HG03558 (cell line): ENCODE results near the gene DMRTB1.

Experiments used
- ATAC-seq: cut with Tn5 transposase; IDR thresholded peaks from one replicate; pipeline ENCODE4 v1.9.1; 2021; ENCODE audit warnings: moderate number of reproducible peaks; ENCODE audit not compliant: unreplicated experiment; ENCODE audit errors: extremely low read depth

Gene DMRTB1

DNA sequence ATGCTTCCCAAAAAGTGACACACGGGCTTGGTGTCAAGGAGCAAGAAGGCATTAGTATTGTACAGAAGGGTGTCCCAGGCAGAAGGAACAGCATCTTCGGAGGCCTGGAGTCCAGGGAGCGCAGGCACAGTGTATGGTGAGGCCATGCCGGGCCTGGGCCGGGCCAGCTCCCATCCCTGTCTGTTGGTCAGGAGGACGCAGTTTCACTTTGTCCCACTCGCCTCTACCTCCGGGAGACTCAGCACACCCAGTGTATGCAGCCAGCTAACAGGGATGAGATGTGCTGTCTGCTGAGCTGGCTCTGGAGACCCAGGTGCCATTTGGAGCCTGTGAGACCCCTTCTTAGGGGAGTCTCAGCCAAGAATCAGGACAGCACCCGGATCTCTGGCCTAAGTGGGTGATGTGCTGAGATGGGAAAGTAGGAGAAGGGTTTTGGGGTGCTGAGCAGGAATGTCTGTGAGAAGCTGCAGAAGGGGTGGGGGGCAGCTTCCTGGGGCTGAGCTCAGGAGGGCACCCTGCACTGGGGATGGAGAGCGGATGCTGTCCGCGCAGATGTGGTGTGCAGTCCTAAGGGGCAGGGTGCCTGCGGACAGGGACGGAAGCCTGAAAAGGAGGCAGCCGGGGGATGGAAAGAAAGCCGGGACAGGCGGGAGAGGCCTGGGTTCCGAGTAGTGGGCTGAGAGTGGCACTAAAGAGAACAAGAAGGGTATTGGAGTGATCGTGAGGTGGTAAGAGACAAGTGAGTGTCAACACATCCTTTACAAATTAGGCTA is 25.7 kb downstream of the DMRTB1 start:
- no peak for ATAC-seq

DNA sequence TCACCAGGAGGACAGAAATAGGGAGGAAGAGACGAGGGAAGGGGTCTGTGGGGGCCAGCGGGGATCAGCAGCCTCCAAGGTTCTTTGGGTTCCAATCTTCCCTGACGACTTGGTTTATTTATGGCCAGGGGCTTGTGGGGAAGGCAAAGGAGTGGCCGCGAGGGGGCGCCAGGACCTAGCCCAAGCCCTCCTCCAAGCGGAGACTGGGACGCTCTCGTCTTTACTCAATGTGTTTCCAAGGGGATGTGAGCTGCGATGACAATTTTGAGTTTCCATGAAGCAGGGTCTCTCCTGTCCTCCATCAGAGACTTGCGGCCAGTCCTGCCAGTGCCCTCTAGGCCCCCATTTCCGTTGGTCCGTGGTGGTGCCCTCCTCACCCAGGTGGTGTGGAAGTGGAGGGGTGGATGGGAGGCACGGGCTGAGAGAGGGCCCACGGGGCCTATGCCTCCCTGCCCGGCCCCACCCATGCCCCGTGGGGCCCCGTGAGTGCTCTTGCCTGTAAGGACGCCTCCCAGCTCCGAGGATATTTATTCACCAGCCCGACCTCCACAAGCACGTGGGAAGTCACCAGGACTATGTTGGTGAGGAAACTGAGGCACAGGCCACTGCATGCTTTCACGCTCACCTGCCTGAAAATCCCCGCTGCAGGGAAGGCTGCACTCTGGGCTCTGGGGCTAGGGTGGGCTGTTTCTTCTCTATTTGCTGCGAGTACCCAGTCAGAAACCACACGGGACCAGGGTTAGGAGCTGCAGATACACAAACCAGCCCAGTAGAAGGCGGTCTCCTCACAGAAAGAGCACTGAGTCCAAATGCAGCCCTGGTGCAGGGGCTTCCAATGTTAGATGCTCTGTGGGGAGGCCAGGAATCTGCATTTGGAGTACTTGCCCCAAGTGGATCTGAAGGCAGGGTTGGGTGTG is 26.5 kb downstream of the DMRTB1 start:
- no peak for ATAC-seq

- ATAC-seq: no peak
Measured at GRCh38 chr1:53486395-53487026, 27.3 kb downstream of the DMRTB1 start.

DNA sequence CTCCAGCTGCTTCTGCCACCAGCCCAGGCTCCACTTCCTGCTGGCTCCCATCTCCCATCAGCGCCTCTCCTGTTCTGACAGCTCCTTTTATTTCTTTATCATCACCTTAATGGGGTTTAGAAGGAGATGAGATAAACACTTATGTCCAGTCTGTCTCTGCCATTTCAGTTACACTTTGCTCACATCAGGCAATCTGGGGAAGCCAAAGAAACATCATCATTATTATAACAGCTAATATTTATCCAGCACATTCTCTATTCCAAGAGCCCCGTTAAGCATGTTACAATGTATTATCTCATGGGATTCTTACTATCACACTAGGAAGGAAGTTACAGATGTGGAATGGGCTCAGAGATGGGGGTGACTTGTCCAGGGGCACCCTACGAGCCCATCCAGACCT is 31.2 kb downstream of the DMRTB1 start:
- no peak for ATAC-seq

DNA sequence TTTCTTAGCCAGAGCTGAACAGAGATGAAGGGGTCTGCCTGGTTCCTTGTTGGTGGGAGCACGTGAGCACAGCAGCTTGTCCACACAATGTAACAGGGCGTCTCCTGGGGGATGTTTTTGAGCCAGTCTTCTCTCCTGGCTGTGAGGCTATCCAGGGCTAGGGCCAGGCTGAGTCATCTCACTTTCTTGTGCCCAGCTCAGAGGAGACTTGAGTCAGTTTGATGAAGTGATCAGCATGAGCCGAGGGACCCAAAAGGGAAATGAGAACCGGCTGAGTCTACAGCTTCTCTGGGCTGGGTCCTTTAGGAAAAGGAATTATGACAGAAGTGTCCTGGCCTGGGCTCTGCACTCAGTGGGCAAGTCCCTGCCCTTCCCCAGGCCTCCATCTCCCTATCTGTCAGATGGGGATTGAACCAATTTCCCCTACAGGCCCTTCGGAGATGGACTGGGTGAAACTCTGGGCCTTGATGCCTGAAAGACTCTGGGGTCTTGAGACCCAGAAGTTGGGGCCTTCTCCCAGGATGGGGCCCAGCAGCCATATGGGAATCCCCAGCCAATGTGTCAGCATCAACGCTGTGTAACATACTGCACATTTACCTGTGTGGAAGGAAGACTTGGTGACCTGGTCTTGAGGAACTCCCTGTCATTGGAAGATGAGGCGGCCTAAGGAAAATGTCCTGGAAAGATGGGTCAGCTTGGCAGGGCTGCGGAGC is 36.6 kb downstream of the DMRTB1 start:
- no peak for ATAC-seq

DNA sequence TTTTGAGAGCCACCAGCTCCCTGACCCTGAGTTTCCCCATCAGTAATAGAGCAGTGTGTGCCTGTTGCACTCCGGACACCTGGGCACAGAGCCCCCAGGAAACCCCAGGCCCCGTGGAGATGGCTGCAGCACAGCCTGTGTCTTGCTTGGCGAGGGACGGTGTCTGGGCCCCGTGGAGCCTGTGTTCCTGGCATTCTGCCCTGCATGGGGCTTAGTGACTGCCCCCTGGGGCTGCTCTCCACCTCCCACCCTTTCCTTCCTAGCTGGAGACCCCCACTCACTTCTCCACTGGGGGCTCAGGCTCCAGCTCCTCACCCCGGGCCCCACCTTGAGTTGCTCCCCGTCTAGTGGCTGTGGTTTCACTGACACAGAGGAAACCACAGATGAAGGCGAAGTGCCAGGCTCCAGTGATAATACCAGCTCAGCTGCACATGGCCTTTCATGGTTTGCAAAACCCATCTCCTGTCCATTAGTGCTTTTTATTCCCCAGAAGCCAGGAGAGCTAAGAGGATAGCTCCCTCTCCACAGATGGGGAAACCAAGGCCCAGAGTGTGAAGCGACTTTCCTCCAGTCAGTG is 39.4 kb downstream of the DMRTB1 start:
- no peak for ATAC-seq

DNA sequence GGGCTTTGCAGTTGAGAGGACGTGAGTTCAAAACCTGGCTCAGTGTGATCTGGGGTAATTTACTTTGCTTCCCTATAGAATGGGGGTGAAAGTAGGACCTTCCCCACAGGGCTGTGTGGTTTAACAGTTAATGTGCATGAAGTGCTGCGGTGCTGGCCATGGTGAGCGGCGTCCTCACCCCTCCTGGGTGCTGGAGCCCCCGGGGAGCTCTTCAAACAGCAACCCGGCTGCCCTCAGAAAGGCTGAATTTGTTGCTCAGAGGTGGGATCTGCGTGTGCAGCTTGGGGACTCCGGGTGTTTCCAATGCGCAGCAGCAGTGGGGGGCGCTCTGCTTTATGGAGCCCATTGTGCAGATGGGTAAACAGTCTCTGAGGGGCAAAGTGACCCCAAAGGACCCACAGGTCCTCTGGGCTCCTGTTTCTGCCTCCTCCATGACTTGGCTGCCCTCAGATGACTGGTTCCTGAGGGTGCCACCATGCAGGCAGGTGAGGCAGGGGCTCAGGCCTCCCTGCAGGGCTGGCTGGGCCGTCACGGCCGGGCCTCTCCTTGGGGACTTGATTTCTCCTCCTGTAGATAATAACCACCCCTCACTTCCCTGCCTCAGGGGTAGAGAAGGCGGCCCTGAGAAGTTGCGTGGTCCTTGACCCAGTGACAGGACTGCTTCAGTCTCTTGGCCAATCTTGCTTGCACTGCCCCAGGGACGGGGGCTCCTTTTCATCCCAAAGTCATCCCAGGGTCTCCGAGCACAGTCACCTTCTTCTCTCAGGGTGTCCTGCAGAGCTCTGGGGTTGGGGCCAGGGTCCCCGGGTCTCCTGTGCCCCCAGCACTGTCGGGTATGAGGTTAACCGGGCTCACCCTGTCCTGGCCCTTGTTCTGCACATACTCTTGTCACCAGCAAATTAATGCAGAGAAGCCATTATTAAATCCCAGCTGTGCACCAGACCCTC is 40.3 kb downstream of the DMRTB1 start:
- ATAC-seq: no peak

GRCh38 chr1:53500204-53501064 is 41.2 kb downstream of the DMRTB1 start:
- ATAC-seq: no peak

DNA sequence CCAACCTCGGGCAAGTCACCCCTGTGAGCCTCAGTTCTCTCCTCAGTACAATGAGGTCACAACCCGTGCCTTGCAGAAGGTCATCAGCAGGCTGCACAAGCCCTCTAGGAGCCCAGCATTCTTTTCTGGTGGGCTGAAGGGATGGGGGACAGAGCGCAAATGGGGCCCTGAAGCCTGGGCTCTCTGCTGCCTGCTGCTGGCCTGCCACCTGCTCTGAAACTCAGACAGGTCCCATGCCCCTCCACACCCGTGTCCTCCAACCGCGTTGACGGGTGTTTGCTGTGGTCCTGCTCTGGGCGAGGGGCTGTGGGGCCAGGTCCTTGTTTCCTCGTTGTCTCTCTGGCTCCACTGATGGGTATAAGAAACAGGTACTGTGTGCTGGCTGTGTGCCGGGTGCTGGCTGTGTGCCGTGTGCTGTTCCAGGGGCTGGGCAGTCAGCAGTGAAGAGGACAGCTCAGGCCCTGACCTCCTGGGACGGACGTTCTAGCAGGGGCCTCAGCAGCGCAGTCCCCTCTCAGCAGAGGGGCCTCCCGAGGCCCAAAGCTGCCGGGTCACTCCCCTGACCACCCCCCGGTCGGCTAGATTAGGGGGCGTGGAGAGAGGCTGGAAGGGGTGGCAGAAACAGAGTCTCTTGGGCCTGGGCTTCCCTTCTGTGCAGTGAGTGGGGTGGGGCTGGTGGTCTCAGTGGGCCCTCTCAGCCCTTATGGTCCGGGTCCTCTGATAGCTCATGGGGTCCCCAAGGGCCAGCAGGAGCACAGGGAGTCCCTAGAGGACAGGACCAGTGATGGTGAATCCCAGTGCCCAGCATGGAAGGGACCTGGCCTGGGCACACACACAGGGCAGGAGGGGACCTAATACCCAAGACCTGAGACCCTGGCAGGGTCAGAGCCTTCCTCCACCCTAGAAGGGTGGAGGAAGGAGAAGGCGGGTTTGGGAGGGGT is 42.1 kb downstream of the DMRTB1 start:
- no peak for ATAC-seq

- ATAC-seq: no peak
Measured at GRCh38 chr1:53502641-53503432, 43.6 kb downstream of the DMRTB1 start.

DNA sequence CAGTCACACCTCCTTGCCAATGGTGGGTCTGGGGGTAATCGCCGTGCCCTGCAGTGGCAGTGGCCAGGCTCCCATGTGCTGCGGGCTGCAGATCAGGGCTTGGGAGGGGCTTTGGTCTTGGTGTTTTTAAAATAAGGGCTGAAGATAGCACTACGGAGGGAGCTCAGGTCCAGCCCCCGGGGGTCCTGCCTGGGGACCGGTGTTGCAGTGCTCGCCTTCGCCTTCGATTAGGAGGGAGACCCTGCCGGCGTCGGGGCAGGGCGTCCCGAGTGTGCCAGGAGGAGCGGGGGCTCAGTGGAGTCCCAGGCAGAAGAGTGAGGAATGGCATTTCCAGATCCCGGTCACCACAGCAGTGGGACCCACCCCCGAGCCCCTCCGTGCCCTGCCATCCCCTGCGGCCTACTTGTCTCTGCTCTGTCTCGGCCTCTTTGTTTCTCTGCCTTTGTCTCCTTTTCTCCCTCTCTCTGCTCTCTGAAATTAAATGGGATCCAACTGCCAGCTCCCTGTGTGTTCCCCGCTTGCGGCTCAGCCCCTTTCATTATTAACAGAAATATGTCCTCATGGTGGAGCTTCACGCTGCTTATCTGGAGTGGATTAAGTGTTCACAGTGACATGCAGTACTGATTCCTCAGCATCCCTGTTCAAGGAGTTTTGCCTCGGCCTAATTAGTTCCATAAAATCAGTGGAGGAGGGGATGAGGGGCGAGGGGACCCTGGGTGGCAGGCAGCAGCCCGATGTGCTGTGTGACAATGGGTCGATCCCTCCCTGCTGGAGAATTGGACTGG is 44.4 kb downstream of the DMRTB1 start:
- ATAC-seq: no peak

DNA sequence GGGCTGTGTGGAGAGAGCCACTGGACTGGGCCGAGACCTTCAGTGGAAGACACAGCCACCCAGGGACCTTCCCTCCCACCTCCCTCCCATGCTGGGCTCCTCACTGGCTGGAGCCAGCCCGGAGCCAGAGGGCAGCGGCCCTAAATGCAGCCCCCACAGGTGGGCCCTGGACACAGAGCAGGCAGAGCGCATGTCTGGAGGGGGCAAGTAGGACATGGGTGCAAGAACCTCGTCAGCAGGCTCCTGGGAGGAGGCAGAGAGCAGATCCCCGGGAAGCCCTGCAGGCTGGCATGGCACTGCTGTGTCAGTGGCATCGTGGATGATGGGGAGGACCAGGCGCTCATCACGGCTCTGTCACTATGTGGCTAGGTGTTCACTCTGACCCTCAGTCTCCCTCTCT is 45.7 kb downstream of the DMRTB1 start:
- no peak for ATAC-seq

- ATAC-seq: no peak
Measured at GRCh38 chr1:53505401-53505800, 46.2 kb downstream of the DMRTB1 start.

GRCh38 chr1:53505891-53506290 is 46.7 kb downstream of the DMRTB1 start:
- no peak for ATAC-seq

DNA sequence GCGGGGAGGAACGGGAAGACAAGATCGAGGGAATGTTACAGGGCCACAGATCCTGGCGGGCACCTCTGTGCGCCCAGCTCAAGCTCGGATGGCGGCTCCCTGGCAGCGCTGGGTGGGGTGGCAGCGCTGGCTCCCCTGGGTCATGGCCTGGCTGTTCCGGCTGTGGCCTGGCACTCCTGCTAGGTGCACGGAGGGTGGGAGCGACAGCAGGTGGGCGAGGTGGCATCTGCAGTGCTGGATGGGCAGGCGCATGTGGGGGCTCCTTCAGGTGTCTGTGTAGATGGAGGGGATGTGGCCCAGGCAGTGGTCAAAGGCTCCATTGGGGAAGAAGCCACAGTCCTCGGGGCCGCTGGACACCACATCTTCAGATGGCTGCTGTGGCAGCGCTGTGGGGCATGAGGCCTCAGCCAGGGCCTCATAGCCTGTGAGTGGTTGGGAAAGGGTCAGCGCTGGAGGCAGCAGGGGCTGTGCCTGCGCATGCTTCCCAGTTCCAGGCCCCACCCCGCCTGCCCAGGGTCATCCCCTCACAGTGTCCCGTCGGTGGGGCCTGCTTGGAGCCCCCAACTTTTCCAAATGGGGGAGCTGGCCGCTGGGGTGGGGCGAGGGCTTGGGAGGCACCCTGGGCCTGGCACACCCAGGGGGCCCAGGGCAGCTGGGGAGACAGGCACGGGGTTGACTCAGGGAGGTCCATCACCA is 47.3 kb downstream of the DMRTB1 start:
- no peak for ATAC-seq
